Panc1 (cell line): ENCODE data around the gene FXR2. TPM values are rescaled to one million over a fixed set of nuclear protein-coding genes. Genes with fewer than 3 reads are reported as not detected.
A peak's percentile ranks its signal among the peaks of the same experiment; 100 is the strongest.

Experiments used
- ATAC-seq: fragments of 200-7000 bp; cut with Tn5 transposase; 2 replicates; pipeline ENCODE4 v1.9.1; 2020; ENCODE audit warnings: mild to moderate bottlenecking, moderate library complexity
- BruUV-seq: library from RNA; stranded (reverse); fragments of 400-500 nt; replicated peaks from 2 replicates; lab custom pipeline; 2021; lab: Mats Ljungman, UMichigan
- CTCF ChIA-PET: fragments of 300-600 bp; sonication (Branson Sonifier 250); formaldehyde crosslinking; loops from one replicate; lab custom pipeline; 2022; ENCODE audit warnings: antibody characterized with exemption; lab: Charles Lee
- POLR2A ChIA-PET: fragments of 300-600 bp; sonication (Branson Sonifier 250); formaldehyde crosslinking; loops from one replicate; lab custom pipeline; 2022; ENCODE audit warnings: antibody characterized with exemption; lab: Charles Lee
- DNase-seq: peaks from one replicate; pipeline ENCODE4 v3.0.0-alpha.2; 2010; ENCODE audit warnings: low read depth, low spot score
- H3K27ac ChIP-seq: 2 replicates; pipeline ENCODE4 v1.5.1; 2011; ENCODE audit warnings: mild to moderate bottlenecking, low read length, inconsistent platforms
- H3K27me3 ChIP-seq: fragments of 200-500 bp; sonication (Bioruptor generic); 2 replicates; pipeline ENCODE4 v1.6.0; 2014; ENCODE audit warnings: low read length, inconsistent platforms; ENCODE audit not compliant: control insufficient read depth, insufficient read depth
- H3K36me3 ChIP-seq: fragments of 200-500 bp; sonication (Bioruptor generic); 2 replicates; pipeline ENCODE4 v1.5.1; 2014; ENCODE audit warnings: inconsistent platforms, mild to moderate bottlenecking, low read length, moderate library complexity; ENCODE audit not compliant: control insufficient read depth, insufficient read depth
- H3K4me1 ChIP-seq: 2 replicates; pipeline ENCODE4 v1.5.1; 2011; ENCODE audit warnings: inconsistent platforms, mild to moderate bottlenecking, low read length, moderate library complexity; ENCODE audit not compliant: control insufficient read depth, insufficient read depth
- H3K4me3 ChIP-seq, 2 experiments: 2 replicates each; pipeline ENCODE4 v1.5.1; 2011 to 2012; ENCODE audit warnings: low read depth in 2 of 2, low read length in 2 of 2, mild to moderate bottlenecking in 2 of 2, inconsistent platforms in 1 of 2, moderate library complexity in 1 of 2
- H3K9me3 ChIP-seq: fragments of 200-500 bp; sonication (Bioruptor generic); 2 replicates; pipeline ENCODE4 v1.5.1; 2014; ENCODE audit warnings: low read depth, mild to moderate bottlenecking, inconsistent platforms, low read length, moderate library complexity; ENCODE audit not compliant: control insufficient read depth, insufficient read depth
- CTCF ChIP-seq: fragments of 450-650 bp; IDR thresholded peaks from 2 replicates; pipeline ENCODE4 v1.5.1; 2017; ENCODE audit warnings: mild to moderate bottlenecking
- POLR2AphosphoS5 ChIP-seq: IDR thresholded peaks from 2 replicates; pipeline ENCODE4 v1.6.1; 2012; ENCODE audit warnings: mild to moderate bottlenecking, low read depth, low read length, moderate library complexity
- REST ChIP-seq, 2 experiments: IDR thresholded peaks; 2 replicates each; pipeline ENCODE4 v1.6.1; 2011 to 2012; ENCODE audit warnings: low read depth in 2 of 2, control low read depth in 1 of 2, low read length in 1 of 2, mild to moderate bottlenecking in 1 of 2, moderate library complexity in 1 of 2; ENCODE audit not compliant: insufficient read depth in 1 of 2
- SIN3A ChIP-seq: IDR thresholded peaks from 2 replicates; pipeline ENCODE4 v1.6.1; 2012; ENCODE audit warnings: low read depth, mild to moderate bottlenecking, low read length, moderate library complexity, borderline replicate concordance; ENCODE audit not compliant: insufficient read depth
- TCF7L2 ChIP-seq: IDR thresholded peaks from 2 replicates; pipeline ENCODE4 v1.6.1; 2011; ENCODE audit warnings: mild to moderate bottlenecking, low read depth, low read length, inconsistent platforms
- in situ Hi-C: cut with HindIII; loops from 2 replicates; pipeline ENCODE4 v1.10.0; 2016; ENCODE audit warnings: low sequenced_read_pairs, low pct_unique_long_range_greater_than_20kb
- intact Hi-C: fragments of 100-400 bp; cut with micrococcal nuclease; formaldehyde crosslinking; loops from one replicate; pipeline ENCODE4 v1.10.0; 2022; ENCODE audit not compliant: unreplicated experiment
- total RNA-seq: library from RNA; stranded (reverse); gene quantifications from one replicate; pipeline ENCODE4 v1.2.1, GENCODE V29; 2021; ENCODE audit not compliant: unreplicated experiment

FXR2 gene
- total RNA-seq, 1 experiment from 2014 or later = 39.7 TPM

GRCh38 chr17:7576432-7576937 lies 38.2 kb downstream of the FXR2 start:
- ChIA-PET POLR2A (interaction anchor here (0.6 kb wide), 1 partner anchor 131 kb away, joined by 9 read pairs; no protein-coding TSS in a partner anchor), CTCF (no interaction called here)
- intact Hi-C loops (no loop called here), in situ Hi-C loops (no loop called here)
- BruUV-seq = no TSS peak
- TF ChIP-seq CTCF = no peak
- no peak for TF ChIP-seq REST (IDR thresholded peaks at IDR 0.05; ENCODE audit: insufficient read depth in 1 of 2, low read depth in 2 of 2, low read length in 1 of 2)
- peak; percentile 18; the same call in 1 of the 2 replicates for TF ChIP-seq POLR2AphosphoS5
- no peak for TF ChIP-seq SIN3A
- no peak for TF ChIP-seq TCF7L2
- Histone ChIP-seq H3K9me3 (no peaks in the 10 kb centered on the region), H3K27me3 (no peaks in the 10 kb centered on the region), H3K36me3 (peaks cover 26% of the 10 kb centered on the region), H3K4me3 (no peak overlapping the region), H3K27ac (peak overlapping the region; percentile 35), H3K4me1 (peaks cover 63% of the 10 kb centered on the region)
- ATAC-seq = no peak
- no peak for DNase-seq

GRCh38 chr17:7575959-7576358 lies 38.7 kb downstream of the FXR2 start:
- in situ Hi-C loops (no loop called here), intact Hi-C loops (no loop called here)
- Histone ChIP-seq H3K4me3 (no peak overlapping the region), H3K4me1 (peaks cover 65% of the 10 kb centered on the region), H3K27me3 (no peaks in the 10 kb centered on the region), H3K9me3 (no peaks in the 10 kb centered on the region), H3K27ac (peak overlapping the region; percentile 35; the same call in 1 of the 2 replicates), H3K36me3 (peaks cover 29% of the 10 kb centered on the region)
- CTCF ChIA-PET = no interaction called here
- no peak for ATAC-seq
- DNase-seq = no peak
- POLR2A ChIA-PET = no interaction called here
- TF ChIP-seq TCF7L2 = no peak
- TF ChIP-seq POLR2AphosphoS5 = peak; percentile 32; the same call in 1 of the 2 replicates
- no peak for TF ChIP-seq CTCF
- TF ChIP-seq SIN3A = no peak
- TF ChIP-seq REST (IDR thresholded peaks at IDR 0.05; ENCODE audit: insufficient read depth in 1 of 2, low read depth in 2 of 2, low read length in 1 of 2) = no peak
- no TSS peak for BruUV-seq
